HG02870 (cell line): ENCODE results near the gene CDRT4.
"Not testable (repeated sequence)": the region's sequence is repeated elsewhere in the genome, so short reads cannot be mapped to it uniquely, and the experiment has no call there.

ENCODE experiments used
- ATAC-seq: cut with Tn5 transposase; IDR thresholded peaks from one replicate; pipeline ENCODE4 v1.9.1; 2021; ENCODE audit warnings: mild to moderate bottlenecking, moderate library complexity; ENCODE audit not compliant: unreplicated experiment

CDRT4 gene

DNA sequence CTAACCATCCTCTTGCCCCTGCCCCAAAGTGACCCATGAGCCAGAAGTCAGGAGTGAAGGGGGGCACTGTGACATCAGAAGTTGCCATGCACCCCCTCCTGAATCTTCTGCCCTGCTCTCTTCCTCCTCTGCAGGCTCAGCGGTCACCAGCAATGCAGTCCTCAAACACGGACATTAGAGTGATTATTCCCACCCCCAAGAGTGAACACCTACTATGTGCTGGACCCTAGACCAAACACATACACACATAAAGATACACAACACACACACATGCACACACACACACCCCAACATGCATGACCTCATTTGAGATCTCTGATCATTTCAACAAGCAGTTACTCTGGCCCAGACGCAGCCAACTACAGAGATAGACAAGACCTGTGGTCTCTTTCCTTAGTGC, at the start of gene CDRT4:
Gene CDRT4 (minus strand): TSS at position 30 of the 400 bp plus-strand sequence. CDS start 27,383 bp downstream, outside the sequence.
- ATAC-seq = no peak

DNA sequence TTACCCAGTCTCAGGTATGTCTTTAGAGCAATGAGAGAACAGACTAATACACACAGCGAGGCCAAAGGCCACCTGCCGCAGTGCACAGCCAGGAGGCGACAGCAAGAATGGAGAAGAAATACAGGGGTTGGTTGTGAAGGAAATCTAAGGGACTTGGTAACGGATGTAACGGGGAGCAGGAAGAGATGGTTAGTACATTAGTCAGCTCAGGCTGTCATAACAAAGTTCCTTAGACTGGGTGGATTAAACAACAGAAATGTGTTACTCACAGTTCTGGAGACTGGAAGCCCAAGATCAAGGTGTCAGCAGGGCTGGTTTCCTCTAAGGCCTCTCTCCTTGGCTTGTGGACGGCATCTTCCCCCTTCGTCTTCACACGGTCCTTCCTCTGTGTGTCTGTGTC, 48.7 kb upstream of the CDRT4 start:
- no peak for ATAC-seq

DNA sequence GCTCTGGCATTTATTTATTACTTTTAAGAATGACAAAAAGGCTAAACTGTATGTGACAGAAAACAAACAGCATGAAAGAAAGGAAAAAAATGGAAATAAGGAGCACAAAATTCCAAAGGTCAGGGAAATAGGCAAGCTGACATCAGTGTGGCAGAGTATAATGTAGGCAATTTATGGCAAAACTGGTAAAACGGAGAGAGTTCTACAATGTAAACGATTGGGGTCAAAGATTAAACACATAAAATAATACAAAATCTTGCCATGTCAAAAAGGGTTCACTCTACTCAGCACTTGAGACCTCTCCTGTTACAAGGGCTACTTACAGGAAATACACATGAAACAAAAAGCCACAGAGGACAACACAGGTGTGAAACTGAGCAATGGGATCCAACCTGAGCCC, 47.0 kb upstream of the CDRT4 start:
- ATAC-seq = no peak

DNA sequence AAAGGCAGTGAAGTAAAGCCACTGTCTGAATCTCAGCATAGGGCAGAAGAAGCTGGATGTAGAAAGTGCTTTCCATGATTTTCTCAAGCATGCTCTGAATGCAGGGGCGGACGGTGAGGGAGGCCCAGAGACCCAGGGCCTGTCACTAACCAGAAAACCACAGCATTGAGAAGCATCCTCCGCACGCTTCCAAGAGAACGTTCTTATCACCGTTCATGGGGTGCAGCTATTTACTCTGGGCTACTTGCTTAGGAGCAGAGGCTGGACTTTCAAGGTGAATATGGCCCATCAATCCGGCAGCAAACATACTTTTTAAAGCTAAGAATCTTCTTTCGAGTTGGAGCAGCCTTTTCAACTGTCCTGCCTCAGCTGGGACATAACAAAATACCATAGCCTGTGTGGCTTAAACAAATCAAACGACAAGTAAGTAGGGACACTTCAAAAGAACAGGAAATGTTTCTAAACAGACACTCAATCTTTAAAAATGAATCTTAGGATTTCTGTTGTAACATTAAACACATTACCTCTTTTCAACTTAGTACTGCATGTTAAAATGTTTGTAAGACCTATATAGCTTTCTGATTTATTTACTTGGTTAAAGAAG, 46.5 kb upstream of the CDRT4 start:
- ATAC-seq = no peak

DNA sequence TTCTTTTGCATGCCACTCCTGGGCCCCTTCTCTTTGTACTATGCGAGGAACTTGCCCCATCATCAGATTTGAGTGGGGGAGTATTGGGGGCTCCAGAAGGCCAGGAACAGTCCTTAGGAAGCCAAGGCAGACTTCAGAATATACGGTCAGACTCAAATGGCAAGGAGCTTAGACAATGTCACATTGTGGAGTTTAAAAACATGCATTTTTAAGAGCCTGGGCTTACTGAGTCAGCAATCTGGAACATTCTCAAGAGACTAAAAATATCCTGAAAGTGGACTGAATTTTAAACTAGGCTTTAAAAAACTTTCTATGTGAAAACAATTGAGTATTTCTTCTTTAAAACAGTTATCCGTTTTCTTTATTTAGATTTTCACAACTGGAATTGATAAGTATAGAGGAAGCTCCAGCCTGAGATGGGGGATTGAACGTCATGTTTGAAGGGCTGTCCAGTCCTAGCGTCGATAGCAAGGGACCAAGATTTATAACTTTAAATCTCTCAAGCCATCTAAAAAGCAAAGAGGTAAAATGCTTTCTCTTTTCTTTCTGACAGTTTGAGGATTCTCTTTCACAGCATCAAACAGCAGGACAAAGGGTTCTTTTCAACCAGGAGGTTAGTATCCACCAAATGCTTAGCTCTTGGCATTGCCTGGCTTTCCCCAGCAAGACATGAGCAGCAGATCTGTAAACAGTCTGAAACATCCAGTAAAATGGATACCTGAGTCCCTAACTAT, 45.8 kb upstream of the CDRT4 start:
- no peak for ATAC-seq

DNA sequence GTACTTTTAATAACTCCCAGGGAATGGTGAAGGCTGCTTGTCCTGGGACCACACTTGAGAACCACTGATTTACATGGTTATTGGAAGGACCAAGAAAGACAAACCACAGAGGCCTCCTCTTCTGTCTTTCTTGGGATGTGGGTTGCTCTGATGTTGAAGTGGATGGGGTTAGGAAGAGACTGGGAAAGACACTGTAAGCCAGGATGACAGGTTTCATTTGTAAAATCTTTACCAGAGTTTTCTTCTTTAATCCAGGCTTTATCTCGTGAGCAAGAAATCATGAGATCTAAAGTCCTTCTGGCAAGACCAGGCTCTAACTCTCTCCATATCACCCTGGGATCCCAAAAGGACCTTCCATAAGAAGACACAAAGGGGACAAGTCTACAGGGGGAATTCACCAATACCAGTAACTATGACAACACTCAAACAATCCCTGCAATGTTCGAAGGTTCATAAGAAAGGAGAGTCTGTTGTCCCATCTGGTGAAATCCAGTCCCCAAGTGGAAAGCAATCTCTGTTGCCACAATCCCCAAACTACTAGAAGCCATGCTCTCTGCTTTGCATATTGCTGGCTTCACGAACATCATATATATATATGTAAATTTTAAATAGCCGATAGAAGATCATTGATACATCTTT, 44.8 kb upstream of the CDRT4 start:
- ATAC-seq = no peak

DNA sequence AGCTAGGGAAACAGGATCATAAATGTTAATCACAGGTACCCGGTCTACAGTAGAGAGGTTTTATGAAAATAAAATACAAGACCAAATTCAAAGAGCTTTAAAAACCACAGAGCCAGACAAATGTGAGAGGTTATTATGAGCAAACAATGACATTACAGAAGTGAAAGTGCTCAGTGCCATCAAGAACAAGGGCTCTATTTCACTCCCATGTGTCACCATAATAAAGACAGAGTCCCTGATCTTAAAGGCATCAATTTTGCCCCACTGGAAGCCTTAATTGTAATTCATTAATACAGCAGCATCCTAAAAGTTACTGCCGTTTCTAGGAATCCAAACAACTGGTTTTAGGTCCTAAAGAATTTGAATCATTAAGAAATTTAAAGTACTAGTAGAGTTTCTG, 43.7 kb upstream of the CDRT4 start:
- no peak for ATAC-seq

DNA sequence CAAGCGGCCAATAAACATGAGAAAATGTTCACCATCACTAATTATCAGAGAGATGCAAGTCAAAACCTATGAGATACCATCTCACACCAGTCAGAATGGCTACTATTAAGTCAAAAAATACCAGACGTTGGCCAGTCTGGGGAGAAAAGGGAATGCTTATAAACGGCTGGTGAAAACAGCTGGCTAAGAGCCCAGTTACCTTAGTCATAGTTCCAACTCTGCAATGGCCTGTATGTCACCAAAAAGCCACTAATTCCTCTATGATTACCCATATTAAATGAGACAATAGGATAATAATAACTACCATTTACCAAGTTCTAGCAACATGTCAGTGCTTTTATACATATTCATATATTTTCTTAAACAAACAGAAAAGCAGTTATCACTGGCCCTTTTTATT, 42.9 kb upstream of the CDRT4 start:
- ATAC-seq = no peak

DNA sequence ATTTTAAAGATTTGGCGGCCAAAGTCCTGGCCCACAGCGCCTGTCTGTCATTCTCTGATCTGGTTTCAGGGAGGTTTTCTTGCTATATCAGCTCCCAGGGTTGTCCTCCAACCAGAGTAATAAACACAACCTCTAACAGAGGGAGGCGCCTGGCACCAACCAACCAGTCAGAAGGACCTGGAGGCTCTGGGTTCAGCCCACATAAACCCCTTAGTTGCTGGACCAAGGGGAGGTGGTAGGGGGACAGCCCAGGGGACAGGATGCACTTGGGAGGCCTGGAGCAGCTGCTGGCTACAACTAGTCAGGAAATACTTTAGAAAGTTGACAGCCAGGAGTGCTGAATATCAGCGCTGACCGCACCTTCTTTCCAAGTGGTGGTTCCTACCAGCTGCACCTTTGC, 41.7 kb upstream of the CDRT4 start:
- ATAC-seq = no peak

DNA sequence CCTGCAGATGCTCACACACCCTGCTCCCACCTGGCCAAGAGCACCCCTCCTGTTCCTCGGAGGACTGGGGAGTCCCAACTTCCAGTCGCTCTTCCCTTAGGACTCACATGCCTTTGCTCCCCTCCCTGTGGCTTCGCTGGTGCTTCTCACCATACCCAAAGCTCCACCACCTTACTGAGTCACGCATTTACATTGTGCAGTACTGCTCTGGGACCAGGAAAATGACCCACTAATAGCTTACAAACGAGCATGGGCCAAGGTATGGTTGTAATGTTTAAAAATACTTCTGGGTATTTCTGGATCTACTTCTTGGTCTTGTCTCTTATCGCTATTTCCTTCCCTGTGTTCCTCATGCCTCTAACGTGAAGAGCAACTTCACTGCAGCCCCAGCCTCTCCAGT, 41.0 kb upstream of the CDRT4 start:
- no peak for ATAC-seq

DNA sequence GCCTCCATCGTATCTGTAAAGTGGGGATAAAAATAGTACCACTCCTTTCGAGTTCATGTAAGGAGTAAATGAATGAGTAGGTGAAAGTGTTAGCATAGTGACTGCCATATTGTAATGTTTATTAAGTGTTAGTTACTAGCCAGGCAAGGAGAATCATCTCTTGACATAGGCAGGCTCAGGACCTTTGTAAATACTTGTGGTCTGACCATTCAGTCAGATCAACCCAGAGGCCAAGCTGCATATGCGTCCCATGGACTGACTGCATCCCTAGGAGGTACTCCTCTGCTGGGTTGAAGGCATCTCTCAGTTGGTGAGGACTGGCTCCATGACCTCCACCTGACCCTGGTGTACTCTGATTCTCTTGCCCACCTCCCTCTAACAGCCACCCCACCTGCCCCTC, 40.5 kb upstream of the CDRT4 start:
- no peak for ATAC-seq

DNA sequence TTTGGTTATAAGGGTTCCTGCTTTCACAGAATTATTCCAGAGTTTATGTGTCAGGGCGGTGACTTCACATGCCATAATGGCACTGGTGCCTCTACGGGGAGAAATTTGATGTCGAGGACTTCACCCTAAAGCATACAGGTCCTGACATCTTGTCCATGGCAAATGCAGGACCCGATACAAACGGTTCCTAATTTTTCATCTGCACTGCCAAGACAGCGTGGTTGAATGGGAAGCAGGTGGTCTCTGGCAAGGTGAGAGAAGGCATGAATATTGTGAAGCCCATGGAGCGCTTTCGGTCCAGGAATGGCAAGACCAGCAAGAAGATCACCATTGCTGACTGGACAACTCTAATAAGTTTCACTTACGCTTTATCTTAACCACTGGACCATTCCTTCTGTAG, 39.6 kb upstream of the CDRT4 start:
- no peak for ATAC-seq

DNA sequence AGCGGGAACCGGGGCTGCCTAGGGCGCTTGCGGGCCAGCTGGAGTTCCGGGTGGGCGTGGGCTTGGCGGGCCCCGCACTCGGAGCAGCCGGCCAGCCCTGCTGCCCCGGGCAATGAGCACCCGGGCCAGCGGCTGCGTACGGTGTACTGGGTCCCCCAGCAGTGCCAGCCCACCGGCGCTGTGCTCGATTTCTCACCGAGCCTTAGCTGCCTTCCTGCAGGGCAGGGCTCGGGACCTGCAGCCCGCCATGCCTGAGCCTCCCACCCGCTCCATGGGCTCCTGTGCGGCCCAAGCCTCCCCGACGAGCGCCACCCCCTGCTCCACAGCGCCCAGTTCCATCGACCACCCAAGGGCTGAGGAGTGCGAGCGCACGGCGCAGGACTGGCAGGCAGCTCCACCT, 38.3 kb upstream of the CDRT4 start:
- ATAC-seq = not testable (repeated sequence)

DNA sequence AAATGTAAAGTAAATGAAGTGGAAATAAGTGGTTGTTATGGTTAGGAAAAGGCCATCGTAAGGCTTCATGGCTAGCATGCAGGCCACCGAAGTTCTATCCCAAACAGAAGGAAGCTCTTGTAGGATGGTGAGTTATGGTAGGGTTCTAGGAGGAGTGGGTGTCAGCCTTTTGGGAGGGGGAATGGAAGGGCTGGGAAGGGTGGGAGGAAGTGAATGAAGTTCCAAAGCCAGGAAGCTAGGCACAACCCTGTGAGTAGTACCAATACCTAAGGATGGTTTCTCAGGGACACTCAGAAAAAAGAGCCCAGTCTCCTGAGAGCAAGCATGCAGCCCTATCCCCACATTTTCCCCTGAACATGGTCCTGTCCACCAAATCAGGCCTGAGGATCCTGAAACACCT, 36.3 kb upstream of the CDRT4 start:
- no peak for ATAC-seq

DNA sequence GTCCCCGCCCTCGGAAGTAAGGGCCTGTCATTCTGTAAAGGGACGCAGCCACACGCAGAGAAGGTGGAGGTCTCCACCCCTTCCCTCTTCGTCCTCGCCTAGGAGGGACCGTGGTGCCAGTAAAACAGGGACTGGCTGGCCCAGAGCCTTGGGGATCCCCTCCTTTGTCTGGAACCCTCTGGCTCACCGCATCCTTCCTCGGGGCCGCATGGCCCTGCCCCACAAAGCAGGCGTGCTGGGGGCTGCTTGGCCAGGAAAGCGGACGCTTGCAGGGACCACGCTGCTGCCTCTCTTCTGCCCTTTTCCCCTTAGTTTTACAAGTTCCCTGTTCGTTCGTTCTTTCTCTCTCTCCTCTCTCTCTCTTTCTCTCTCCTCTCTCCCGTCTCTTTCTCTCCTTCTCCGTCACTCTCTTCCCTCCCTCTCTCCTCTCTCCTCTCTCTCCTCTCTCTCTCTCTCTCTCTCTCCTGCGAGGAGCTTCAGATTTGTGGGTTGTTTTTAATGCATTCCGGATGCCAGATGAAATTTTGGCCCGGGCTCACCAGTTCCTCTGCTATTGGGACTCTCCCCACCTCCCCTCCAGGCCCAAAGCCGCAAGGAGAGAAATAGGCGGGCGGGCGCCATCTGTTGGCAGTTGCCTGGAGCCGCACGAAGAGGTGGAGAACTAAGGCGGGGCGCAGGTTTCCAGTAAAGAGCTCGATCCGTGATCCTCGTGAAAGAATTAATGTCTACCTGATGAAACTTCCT, 35.1 kb upstream of the CDRT4 start:
- peak; percentile 78 for ATAC-seq

DNA sequence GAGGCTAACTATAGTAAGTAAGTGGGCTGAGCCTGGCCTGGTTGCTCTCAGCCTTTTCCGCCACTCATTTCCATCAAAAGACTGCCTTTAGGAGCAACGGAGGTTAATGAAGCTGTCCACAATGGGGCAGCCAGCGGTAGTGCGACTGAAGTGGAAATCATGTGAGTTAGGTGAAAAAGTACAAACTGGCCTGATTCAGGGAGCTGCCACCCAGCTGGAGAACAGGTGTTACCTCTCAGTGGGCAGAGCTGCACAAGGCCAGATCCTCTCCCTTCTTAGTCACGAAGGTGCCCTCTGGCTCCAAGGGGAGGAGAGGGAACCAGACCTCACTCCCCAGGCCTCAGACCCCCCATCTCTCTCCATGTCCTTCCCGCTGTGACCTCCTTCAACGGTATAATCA, 34.4 kb upstream of the CDRT4 start:
- ATAC-seq = no peak

DNA sequence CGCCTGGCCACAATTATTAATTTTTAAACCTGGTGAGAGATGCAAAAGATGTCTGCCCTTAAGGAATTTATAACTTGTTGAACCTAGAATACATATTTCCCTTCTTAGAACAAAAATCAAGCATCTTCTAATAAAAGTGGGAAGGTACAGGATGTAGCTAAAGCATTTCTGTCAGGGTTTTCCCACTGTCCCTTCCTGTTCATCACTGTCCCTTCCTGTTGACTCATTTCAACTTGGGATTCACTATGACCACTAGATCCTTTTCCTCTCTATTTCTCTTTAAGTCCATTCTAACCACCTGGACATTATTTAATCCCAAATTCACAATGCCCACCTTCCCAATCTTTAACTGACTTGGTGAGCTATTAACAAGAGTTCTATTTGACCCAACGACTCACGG, 33.9 kb upstream of the CDRT4 start:
- ATAC-seq = no peak

DNA sequence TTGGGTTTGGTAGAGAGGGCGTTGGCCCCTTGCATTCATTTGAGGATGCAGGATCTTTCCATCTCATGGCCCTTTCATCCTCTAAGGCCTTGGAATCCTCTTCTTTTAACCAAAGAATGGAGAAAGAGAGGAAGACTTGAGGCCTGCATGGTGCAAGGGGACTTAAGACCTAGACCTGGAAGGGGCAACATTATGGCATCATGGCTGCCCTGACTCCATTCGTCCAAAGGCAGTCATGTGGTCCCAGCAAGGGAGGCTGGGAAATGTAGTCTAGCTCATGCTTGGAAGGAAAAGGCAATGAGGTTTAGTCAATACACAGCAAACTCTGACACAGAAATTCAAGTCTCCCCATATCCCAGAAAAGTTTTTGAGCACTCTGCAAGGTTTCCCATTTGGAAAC, 30.7 kb upstream of the CDRT4 start:
- ATAC-seq = no peak

DNA sequence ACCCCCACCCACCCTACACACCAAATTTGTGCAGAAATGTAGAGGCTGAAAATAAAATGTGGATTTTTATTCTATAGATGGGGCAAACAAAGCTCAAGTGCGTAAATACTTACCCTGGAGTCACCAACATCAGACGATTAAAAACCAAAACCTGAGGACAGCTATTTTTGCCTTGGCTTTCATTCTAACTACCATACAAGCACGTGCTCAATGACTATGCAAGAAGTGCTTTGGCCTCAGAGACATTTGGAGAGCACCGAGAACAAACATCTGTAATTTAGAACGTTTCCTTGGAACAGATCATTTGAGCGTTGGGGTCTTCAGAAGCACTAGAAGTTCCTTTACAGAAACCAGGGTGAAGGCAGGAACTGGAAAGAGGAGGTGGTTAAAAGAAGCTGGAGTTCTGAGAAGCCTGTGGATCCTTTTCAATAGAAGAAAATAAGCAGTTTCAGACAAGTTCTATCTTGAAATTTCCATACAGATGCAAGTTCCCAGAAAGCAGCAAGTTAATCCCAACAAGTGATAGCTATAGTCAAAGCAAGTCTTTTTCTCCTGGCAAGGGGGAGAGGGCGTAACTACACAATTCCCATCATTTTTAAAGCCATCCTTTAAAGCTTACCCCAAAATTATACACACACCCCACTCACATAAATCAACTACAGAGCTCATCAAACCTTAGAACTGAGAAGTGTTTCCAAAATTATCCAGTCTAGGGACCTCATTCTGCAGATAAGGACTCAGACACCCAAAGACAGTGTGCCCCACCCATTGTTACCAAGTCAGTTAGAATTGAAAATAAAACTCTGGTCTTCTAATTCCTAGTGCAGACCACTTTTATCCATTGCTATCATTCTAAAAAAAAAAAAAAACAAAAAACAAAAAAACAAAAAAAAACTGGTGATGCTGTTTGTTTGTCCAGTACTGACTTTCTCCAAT, 29.6 kb upstream of the CDRT4 start:
- ATAC-seq = no peak

DNA sequence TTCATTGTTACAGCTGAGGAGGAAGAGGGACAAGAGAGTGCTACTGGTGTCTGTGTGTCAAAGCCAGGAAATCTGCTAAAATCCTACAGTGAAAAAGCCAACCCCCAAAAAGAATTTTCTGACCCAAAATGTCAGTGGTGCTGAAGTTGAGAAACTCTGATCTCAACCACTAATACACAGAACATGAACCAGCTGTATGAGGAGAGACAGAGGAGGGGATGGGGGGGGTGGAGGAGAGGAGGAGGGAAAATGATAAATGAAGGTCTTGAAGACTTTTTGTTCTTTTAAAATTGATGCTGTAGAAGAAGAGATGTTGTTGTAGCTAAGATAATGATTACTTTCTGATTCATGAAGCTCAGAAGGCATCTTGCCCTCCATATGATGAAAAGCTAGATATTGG, 27.4 kb upstream of the CDRT4 start:
- ATAC-seq = no peak

DNA sequence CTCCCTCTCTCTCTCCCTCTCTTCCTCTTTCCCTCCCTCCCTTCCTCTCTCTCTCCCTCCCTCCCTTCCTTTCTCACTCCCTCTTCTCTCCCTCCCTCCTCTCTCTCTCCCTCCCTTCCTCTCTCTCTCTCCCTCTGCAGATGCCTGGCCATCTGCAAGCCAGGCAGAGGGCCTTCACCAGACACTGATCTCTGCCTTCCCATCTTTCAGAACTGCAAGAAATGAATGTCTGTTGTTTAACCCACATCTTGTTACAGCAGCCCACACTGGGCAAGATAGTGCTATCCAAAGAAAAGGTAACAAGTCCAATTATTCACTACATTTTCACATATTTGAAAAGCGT, 26.2 kb upstream of the CDRT4 start:
- ATAC-seq = no peak
